ENCODE results near the gene GTF2F2. TPM values are rescaled to one million over a fixed set of nuclear protein-coding genes. Genes with fewer than 3 reads are reported as not detected.

GTF2F2 gene
- total RNA-seq, 2 donors from 2014 or later = 18.7 to 20.5 TPM

- TF ChIP-seq CTCF (IDR thresholded peaks at IDR 0.05) = no peak
These were observed 190.2 kb downstream of the GTF2F2 start for GRCh38 chr13:45310341-45311131.

GRCh38 chr13:45314822-45315221 lies 194.5 kb downstream of the GTF2F2 start:
- no peak overlapping the region for H3K4me3 ChIP-seq
- TF ChIP-seq CTCF (IDR thresholded peaks at IDR 0.05) = no peak
- peaks cover 4% of the 10 kb centered on the region for H3K4me1 ChIP-seq
- intact Hi-C loops (cut with DNase I) = no loop called here
- H3K9me3 ChIP-seq = no peaks in the 10 kb centered on the region
- H3K9ac ChIP-seq (ENCODE audit: low read depth in 2 of 2, low read length in 2 of 2) = no peak overlapping the region
- no peaks in the 10 kb centered on the region for H3K36me3 ChIP-seq
- no peak overlapping the region for H3K27ac ChIP-seq
- DNase-seq = no peak
- no peaks in the 10 kb centered on the region for H3K27me3 ChIP-seq

More at GRCh38 chr13:45310341-45311131, 190.2 kb downstream of the GTF2F2 start:
- no peak for DNase-seq
- Histone ChIP-seq H3K27me3 (no peaks in the 10 kb centered on the region), H3K9me3 (no peaks in the 10 kb centered on the region), H3K4me1 (peaks cover 4% of the 10 kb centered on the region), H3K36me3 (no peaks in the 10 kb centered on the region), H3K27ac (no peak overlapping the region), H3K9ac (ENCODE audit: low read depth in 2 of 2, low read length in 2 of 2) (no peak overlapping the region), H3K4me3 (peak overlapping the region; percentile 45)
- intact Hi-C loops (cut with DNase I) = loop anchor here (2.0 kb wide), 1 partner anchor 262 kb away; no protein-coding TSS in a partner anchor

GRCh38 chr13:45315520-45316167 lies 195.3 kb downstream of the GTF2F2 start:
- TF ChIP-seq CTCF (IDR thresholded peaks at IDR 0.05) = no peak
- H3K4me3 ChIP-seq = no peak overlapping the region
- no peaks in the 10 kb centered on the region for H3K9me3 ChIP-seq
- H3K27ac ChIP-seq = no peak overlapping the region
- H3K27me3 ChIP-seq = no peaks in the 10 kb centered on the region
- no peak for DNase-seq
- H3K4me1 ChIP-seq = peaks cover 3% of the 10 kb centered on the region
- intact Hi-C loops (cut with DNase I) = no loop called here
- no peak overlapping the region for H3K9ac ChIP-seq (ENCODE audit: low read depth in 2 of 2, low read length in 2 of 2)
- no peaks in the 10 kb centered on the region for H3K36me3 ChIP-seq

- no peaks in the 10 kb centered on the region for H3K27me3 ChIP-seq
- no peak overlapping the region for H3K9ac ChIP-seq (ENCODE audit: low read depth in 2 of 2, low read length in 2 of 2)
- no peaks in the 10 kb centered on the region for H3K9me3 ChIP-seq
- H3K4me1 ChIP-seq = no peaks in the 10 kb centered on the region
- no peaks in the 10 kb centered on the region for H3K36me3 ChIP-seq
- TF ChIP-seq CTCF (IDR thresholded peaks at IDR 0.05) = no peak
- H3K4me3 ChIP-seq = no peak overlapping the region
- no peak overlapping the region for H3K27ac ChIP-seq
- no peak for DNase-seq
- intact Hi-C loops (cut with DNase I) = no loop called here
These were observed 196.0 kb downstream of the GTF2F2 start for GRCh38 chr13:45316338-45316737.

GRCh38 chr13:45316996-45317395 lies 196.7 kb downstream of the GTF2F2 start:
- DNase-seq = no peak
- no peak for TF ChIP-seq CTCF (IDR thresholded peaks at IDR 0.05)

More at GRCh38 chr13:45316996-45317395, 196.7 kb downstream of the GTF2F2 start:
- no peak overlapping the region for H3K9ac ChIP-seq (ENCODE audit: low read depth in 2 of 2, low read length in 2 of 2)
- H3K36me3 ChIP-seq = no peaks in the 10 kb centered on the region
- no peak overlapping the region for H3K4me3 ChIP-seq
- no peaks in the 10 kb centered on the region for H3K27me3 ChIP-seq
- no peaks in the 10 kb centered on the region for H3K4me1 ChIP-seq
- H3K27ac ChIP-seq = no peak overlapping the region
- no peaks in the 10 kb centered on the region for H3K9me3 ChIP-seq
- intact Hi-C loops (cut with DNase I) = no loop called here

Measured in colonic mucosa (tissue), 4 donors.